ENCODE measurements around the gene KCNIP2.

GRCh38 chr10:101818119-101818871, 25.3 kb downstream of the KCNIP2 start, which contains the start of gene OGA:
- TF ChIP-seq CTCF (conservative IDR thresholded peaks at IDR 0.05), result no peak
- no peak for TF ChIP-seq ZFX (IDR thresholded peaks at IDR 0.05)

All from C4-2B (cell line).